ENCODE measurements around the gene DAPK1.

GRCh38 chr9:87668222-87668621, 170.6 kb downstream of the DAPK1 start:
- no peak for TF ChIP-seq CTCF (IDR thresholded peaks at IDR 0.05)
- TF ChIP-seq EZH2phosphoT487 (IDR thresholded peaks at IDR 0.05), result no peak
- TF ChIP-seq EZH2 (IDR thresholded peaks at IDR 0.05), result no peak

Measured in neural progenitor cell (in vitro differentiated cells).